Aorta (tissue), 5 donors: Measurements from ENCODE around the gene ANKRD6. TPM values are rescaled to one million over a fixed set of nuclear protein-coding genes. Genes with fewer than 3 reads are reported as not detected.
A peak's percentile ranks its signal among the peaks of the same experiment; 100 is the strongest.

Experiments used
- ATAC-seq: fragments of 200-7000 bp; cut with Tn5 transposase; one replicate; pipeline ENCODE4 v1.9.1; 2022; ENCODE audit warnings: moderate library complexity; ENCODE audit not compliant: low FRiP score
- DNase-seq, 2 donors: peaks; one replicate each; pipeline ENCODE4 v3.0.0-alpha.2; 2020
- H3K27ac ChIP-seq, 2 donors: one replicate each; pipeline ENCODE4 v1.5.1; 2013; ENCODE audit warnings: low read length in 2 of 2, mild to moderate bottlenecking in 2 of 2, moderate library complexity in 2 of 2, control low read depth in 1 of 2, inconsistent platforms in 1 of 2, low read depth in 1 of 2
- H3K27me3 ChIP-seq, 2 donors: one replicate each; pipeline ENCODE4 v1.6.1; 2013; ENCODE audit warnings: control low read depth in 1 of 2, low read length in 1 of 2, mild to moderate bottlenecking in 1 of 2, moderate library complexity in 1 of 2; ENCODE audit not compliant: insufficient read depth in 2 of 2, control insufficient read depth in 1 of 2
- H3K36me3 ChIP-seq, 2 donors: one replicate each; pipeline ENCODE4 v1.6.1; 2013; ENCODE audit warnings: control low read depth in 1 of 2, low read length in 1 of 2, mild to moderate bottlenecking in 1 of 2; ENCODE audit not compliant: insufficient read depth in 2 of 2, control insufficient read depth in 1 of 2
- H3K4me1 ChIP-seq, 2 donors: one replicate each; pipeline ENCODE4 v1.6.1; 2013; ENCODE audit warnings: low read length in 2 of 2, control low read depth in 1 of 2, mild to moderate bottlenecking in 1 of 2, moderate library complexity in 1 of 2; ENCODE audit not compliant: insufficient read depth in 2 of 2, control insufficient read depth in 1 of 2
- H3K4me3 ChIP-seq, 2 donors: one replicate each; pipeline ENCODE4 v1.5.1; 2013; ENCODE audit warnings: low read length in 2 of 2, control low read depth in 1 of 2, mild to moderate bottlenecking in 1 of 2
- H3K9me3 ChIP-seq: one replicate; pipeline ENCODE4 v1.6.1; 2013; ENCODE audit warnings: mild to moderate bottlenecking, low read length; ENCODE audit not compliant: control insufficient read depth
- WGBS, 2 donors: extraction: QIAGEN DNeasy Blood & Tissue Kit; methylation state at CpG; one replicate each; pipeline ENCODE4 v1.1.7; 2013; 5-methylcytosine and 5-hydroxymethylcytosine counted together
- intact Hi-C, 2 donors: fragments of 100-400 bp; cut with DNase I; formaldehyde crosslinking; loops; one replicate each; pipeline versions ENCODE4 v1.14.2 to v1.15.0; 2022
- polyA plus RNA-seq, 2 donors: library from polyadenylated mRNA; stranded (reverse); fragments of 200-250 nt; gene quantifications; one replicate each; pipeline ENCODE4 v1.2.3, GENCODE V29; 2013
- total RNA-seq, 2 donors: library from RNA; stranded (reverse); fragmentation: NEBNext Ultra II Directional; extraction: Animal tissue kit (Norgen Biotek cat#: 25700); gene quantifications; one replicate each; pipeline ENCODE4 v1.2.1, GENCODE V29; 2021
- donor health status: healthy with polysubstance abuse.
- donor health status: Bipolar disorder and iron deficiency.
- donor health status: DM: no; HTN: no; CAD: no.
- donor health status: DM: no; HTN: no; CAD: no.
- donor health status: DM: yes; HTN: yes; CAD: no.

The ANKRD6 gene
- total and polyA plus RNA-seq, 4 donors = 21.4 to 45.9 (median 32.5) TPM

DNA sequence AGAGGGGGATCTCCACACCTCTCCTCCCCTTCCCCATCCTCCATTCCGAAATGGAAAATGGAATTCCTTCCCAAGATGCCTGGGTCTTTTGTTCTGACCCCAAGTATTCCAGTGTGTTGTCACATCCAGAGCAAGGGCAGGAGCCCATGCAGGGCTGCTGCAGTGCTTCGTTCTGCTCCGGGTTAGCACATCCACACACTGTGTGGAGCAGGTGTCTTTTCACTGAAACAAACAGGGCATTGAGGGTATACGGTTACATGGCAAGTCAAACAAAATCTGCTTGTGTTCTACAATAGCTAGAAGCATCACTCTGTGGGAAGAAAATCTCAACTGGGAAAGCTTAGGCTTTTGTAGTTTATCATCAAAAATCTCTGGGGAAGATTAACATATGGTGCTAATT, 148.7 kb downstream of the ANKRD6 start:
- ATAC-seq = no peak
- H3K4me3 ChIP-seq = no peak overlapping the region
- intact Hi-C loops = no loop called here
- no peak for DNase-seq
- H3K27ac ChIP-seq = no peak overlapping the region
- WGBS, 2 donors = 80 to 83% methylated on average over 4 of the region's 4 CpGs
- peaks cover 2 to 8% of the 10 kb centered on the region in 2 donors for H3K4me1 ChIP-seq
- H3K9me3 ChIP-seq = no peaks in the 10 kb centered on the region
- no peaks in the 10 kb centered on the region for H3K27me3 ChIP-seq
- no peaks in the 10 kb centered on the region for H3K36me3 ChIP-seq

DNA sequence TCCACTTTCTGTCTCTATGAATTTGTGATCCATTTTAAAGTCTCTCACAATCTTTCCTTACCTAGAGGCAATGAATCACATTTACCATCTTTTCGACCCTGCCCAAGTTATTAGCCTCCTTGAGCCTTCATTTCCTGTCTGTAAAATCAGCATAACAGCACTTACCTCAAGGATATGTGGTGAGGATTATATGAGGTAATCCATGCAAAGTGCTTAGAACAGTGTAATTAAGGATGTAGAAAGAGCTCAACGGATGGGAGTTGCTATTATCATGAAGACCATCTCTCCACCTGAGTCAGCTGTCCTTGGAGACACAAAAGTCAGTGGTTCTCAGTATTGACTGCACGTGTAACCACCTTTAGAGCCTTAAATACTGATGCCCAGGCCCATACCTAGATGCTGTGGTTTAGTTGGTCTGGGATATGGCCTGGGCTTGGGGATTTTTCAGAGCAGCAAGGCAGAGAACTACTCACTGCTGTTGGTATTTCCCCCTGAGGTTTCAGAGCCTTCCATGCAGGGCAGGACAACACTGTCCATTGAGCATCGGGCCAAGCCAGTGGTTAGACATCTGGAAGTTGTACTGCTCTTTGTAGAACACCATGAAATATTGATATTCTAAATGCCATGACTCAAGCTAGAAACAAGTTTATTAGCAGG, 149.8 kb downstream of the ANKRD6 start:
- H3K4me3 ChIP-seq = no peak overlapping the region
- ATAC-seq (no peak), DNase-seq (no peak)
- no peaks in the 10 kb centered on the region for H3K27me3 ChIP-seq
- H3K27ac ChIP-seq = no peak overlapping the region
- intact Hi-C loops = no loop called here
- WGBS, 2 donors = 86 to 91% methylated on average over 4 of the region's 4 CpGs
- H3K36me3 ChIP-seq = no peaks in the 10 kb centered on the region
- H3K9me3 ChIP-seq = no peaks in the 10 kb centered on the region
- H3K4me1 ChIP-seq = peaks cover 2 to 8% of the 10 kb centered on the region in 2 donors

DNA sequence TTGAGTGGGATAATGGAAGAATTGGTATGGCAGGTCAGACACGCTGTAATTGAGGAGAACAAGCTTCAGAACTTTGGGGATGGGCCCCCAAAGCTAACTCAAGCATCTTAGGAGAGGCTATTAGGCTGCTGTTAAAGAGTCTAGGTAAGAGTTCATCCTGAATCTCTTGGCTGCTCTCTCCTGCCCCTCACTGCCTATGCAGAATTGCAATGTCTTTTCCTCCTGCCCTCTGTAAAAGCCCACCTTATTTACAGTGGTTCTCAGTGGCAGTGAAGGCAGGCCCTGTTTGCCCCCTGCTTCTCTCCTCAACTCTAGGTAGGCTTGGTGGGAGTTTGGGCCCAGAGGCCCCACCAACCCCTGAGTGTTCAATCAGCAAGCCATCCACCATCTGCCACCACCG, 150.6 kb downstream of the ANKRD6 start:
- WGBS, 2 donors = 71 to 80% methylated on average over 2 of the region's 2 CpGs
- ATAC-seq = no peak
- Histone ChIP-seq H3K36me3 (no peaks in the 10 kb centered on the region), H3K9me3 (no peaks in the 10 kb centered on the region), H3K27ac (no peak overlapping the region), H3K4me1 (peaks cover 2 to 8% of the 10 kb centered on the region in 2 donors), H3K4me3 (no peak overlapping the region), H3K27me3 (no peaks in the 10 kb centered on the region)
- intact Hi-C loops = no loop called here
- DNase-seq = no peak

GRCh38 chr6:89584539-89584938, 151.6 kb downstream of the ANKRD6 start:
- DNase-seq = no peak
- peak overlapping the region in 1 of 2 donors; percentile 67 for H3K27ac ChIP-seq

DNA sequence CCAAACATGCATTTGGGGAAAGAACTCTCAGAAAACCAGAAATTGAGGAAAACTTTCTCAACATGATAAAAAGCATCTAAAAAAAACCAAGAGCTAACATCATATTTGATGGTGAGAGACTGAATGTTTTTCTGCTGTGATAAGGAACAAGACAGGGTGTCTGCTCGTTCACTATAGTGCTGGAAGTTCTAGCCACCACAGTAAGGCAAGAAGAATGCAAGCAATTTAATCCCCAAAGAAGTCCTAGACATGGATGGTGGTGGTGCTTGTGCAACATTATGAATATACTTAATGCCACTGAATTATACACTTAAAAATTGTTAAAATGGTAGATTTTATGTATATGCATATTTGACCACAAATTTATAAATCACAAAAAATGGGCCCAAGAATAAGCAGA, 152.2 kb downstream of the ANKRD6 start:
- Histone ChIP-seq H3K9me3 (no peaks in the 10 kb centered on the region), H3K4me3 (no peak overlapping the region), H3K4me1 (peaks cover 0 to 8% of the 10 kb centered on the region in 2 donors), H3K27ac (no peak overlapping the region), H3K36me3 (no peaks in the 10 kb centered on the region), H3K27me3 (no peaks in the 10 kb centered on the region)
- WGBS, 2 donors = 5 to 7% methylated on average over 1 of the region's 1 CpG
- no peak for ATAC-seq
- no peak for DNase-seq
- intact Hi-C loops = no loop called here

More at GRCh38 chr6:89584539-89584938, 151.6 kb downstream of the ANKRD6 start:
- H3K36me3 ChIP-seq = no peaks in the 10 kb centered on the region
- WGBS, 2 donors = 1 to 13% methylated on average over 3 of the region's 3 CpGs
- peaks cover 0 to 8% of the 10 kb centered on the region in 2 donors for H3K4me1 ChIP-seq
- intact Hi-C loops = no loop called here
- ATAC-seq = no peak
- no peaks in the 10 kb centered on the region for H3K9me3 ChIP-seq
- no peak overlapping the region for H3K4me3 ChIP-seq
- H3K27me3 ChIP-seq = no peaks in the 10 kb centered on the region

- intact Hi-C loops = no loop called here
- H3K4me1 ChIP-seq = peaks cover 0 to 6% of the 10 kb centered on the region in 2 donors
- no peak for ATAC-seq
- no peak for DNase-seq
- H3K27me3 ChIP-seq = no peaks in the 10 kb centered on the region
- WGBS, 2 donors = 83 to 84% methylated on average over 7 of the region's 7 CpGs
- H3K9me3 ChIP-seq = no peaks in the 10 kb centered on the region
- H3K36me3 ChIP-seq = no peaks in the 10 kb centered on the region
- H3K27ac ChIP-seq = no peak overlapping the region
- no peak overlapping the region for H3K4me3 ChIP-seq
Measured at GRCh38 chr6:89589297-89590025, 156.5 kb downstream of the ANKRD6 start.

- H3K4me1 ChIP-seq = peaks cover 0 to 2% of the 10 kb centered on the region in 2 donors
- H3K27ac ChIP-seq = no peak overlapping the region
- intact Hi-C loops = no loop called here
- no peaks in the 10 kb centered on the region for H3K9me3 ChIP-seq
- ATAC-seq (no peak), DNase-seq (no peak)
- no peaks in the 10 kb centered on the region for H3K27me3 ChIP-seq
- no peaks in the 10 kb centered on the region for H3K36me3 ChIP-seq
- no peak overlapping the region for H3K4me3 ChIP-seq
- WGBS, 2 donors = 62 to 71% methylated on average over 2 of the region's 2 CpGs
Measured at GRCh38 chr6:89590133-89590532, 157.2 kb downstream of the ANKRD6 start.

DNA sequence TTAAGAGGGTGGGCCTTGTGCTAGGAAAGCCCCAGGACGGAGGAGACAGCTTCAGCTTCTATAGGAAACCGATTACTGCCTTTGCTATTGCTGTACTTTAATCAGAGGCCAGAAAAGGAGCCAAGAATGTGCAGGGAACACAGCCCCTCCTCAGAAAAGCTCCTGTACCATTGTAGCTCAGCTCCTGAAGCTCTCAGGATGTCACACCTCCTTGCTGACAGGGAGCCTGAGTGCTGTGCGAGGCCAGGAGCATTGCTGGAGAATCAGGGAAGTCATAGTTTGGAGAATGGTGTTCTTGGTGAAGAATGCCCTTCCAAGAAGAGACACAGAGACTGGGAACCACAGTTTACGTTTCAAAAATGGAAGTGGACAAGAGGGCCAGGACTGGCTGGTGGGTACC, 158.8 kb downstream of the ANKRD6 start:
- ATAC-seq = no peak
- DNase-seq = no peak
- 64 to 74% methylated on average over 4 of the region's 4 CpGs for WGBS, 2 donors
- intact Hi-C loops = no loop called here
- Histone ChIP-seq H3K4me1 (no peaks in the 10 kb centered on the region), H3K27ac (no peak overlapping the region), H3K36me3 (no peaks in the 10 kb centered on the region), H3K4me3 (no peak overlapping the region), H3K9me3 (no peaks in the 10 kb centered on the region), H3K27me3 (no peaks in the 10 kb centered on the region)

- intact Hi-C loops = loop anchor here in 1 of 2 donors (5.0 kb wide), 1 partner anchor 164 kb away; the partner anchor contains the start of gene ANKRD6
- Histone ChIP-seq H3K36me3 (no peaks in the 10 kb centered on the region), H3K4me3 (no peak overlapping the region), H3K9me3 (no peaks in the 10 kb centered on the region), H3K27me3 (no peaks in the 10 kb centered on the region), H3K4me1 (no peaks in the 10 kb centered on the region), H3K27ac (no peak overlapping the region)
- ATAC-seq = no peak
- DNase-seq = no peak
- WGBS, 2 donors = 93 to 94% methylated on average over 2 of the region's 2 CpGs
Measured at GRCh38 chr6:89596056-89596455, 163.1 kb downstream of the ANKRD6 start.
